Thymus (tissue), 11 donors: Measurements from ENCODE around the gene TCERG1L. TPM values are rescaled to one million over a fixed set of nuclear protein-coding genes. Genes with fewer than 3 reads are reported as not detected.

Experiments used
- DNase-seq, 9 donors: peaks; one replicate each; pipeline ENCODE4 v3.0.0-alpha.2; 2013; ENCODE audit warnings: low spot score in 9 of 9, low read depth in 6 of 9, missing footprints in 1 of 9
- H3K27ac ChIP-seq, 2 donors: one replicate each; pipeline ENCODE4 v1.5.1; 2013; ENCODE audit warnings: control low read depth in 1 of 2, low read depth in 1 of 2, low read length in 1 of 2, mild to moderate bottlenecking in 1 of 2, moderate library complexity in 1 of 2
- H3K27me3 ChIP-seq, 2 donors: one replicate each; pipeline ENCODE4 v1.5.1; 2013; ENCODE audit warnings: low read length in 1 of 2; ENCODE audit not compliant: control insufficient read depth in 2 of 2, insufficient read depth in 1 of 2
- H3K36me3 ChIP-seq, 2 donors: one replicate each; pipeline ENCODE4 v1.5.1; 2013; ENCODE audit warnings: low read length in 1 of 2, mild to moderate bottlenecking in 1 of 2, moderate library complexity in 1 of 2; ENCODE audit not compliant: control insufficient read depth in 2 of 2, insufficient read depth in 2 of 2
- H3K4me1 ChIP-seq, 2 donors: one replicate each; pipeline ENCODE4 v1.5.1; 2013; ENCODE audit warnings: low read length in 2 of 2; ENCODE audit not compliant: control insufficient read depth in 2 of 2, insufficient read depth in 2 of 2
- H3K4me3 ChIP-seq, 2 donors: one replicate each; pipeline ENCODE4 v1.5.1; 2013; ENCODE audit warnings: low read length in 2 of 2, control low read depth in 1 of 2, mild to moderate bottlenecking in 1 of 2
- H3K9me3 ChIP-seq, 2 donors: one replicate each; pipeline ENCODE4 v1.5.1; 2013; ENCODE audit warnings: low read length in 1 of 2, mild to moderate bottlenecking in 1 of 2; ENCODE audit not compliant: control insufficient read depth in 2 of 2, insufficient read depth in 1 of 2
- WGBS: extraction: QIAGEN DNeasy Blood & Tissue Kit; methylation state at CpG from one replicate; pipeline ENCODE4 v1.1.7; 2013; 5-methylcytosine and 5-hydroxymethylcytosine counted together
- polyA plus RNA-seq: library from polyadenylated mRNA; stranded (reverse); fragments of 200-250 nt; gene quantifications from one replicate; pipeline ENCODE4 v1.2.3, GENCODE V29; 2013
- total RNA-seq: library from RNA; stranded (reverse); fragments of 120-200 nt; gene quantifications from one replicate; pipeline ENCODE4 v1.2.4, GENCODE V29; 2013
- donor health status: healthy.

Gene TCERG1L
- total and polyA plus RNA-seq, 2 donors, result 0.52 to 1.5 TPM

DNA sequence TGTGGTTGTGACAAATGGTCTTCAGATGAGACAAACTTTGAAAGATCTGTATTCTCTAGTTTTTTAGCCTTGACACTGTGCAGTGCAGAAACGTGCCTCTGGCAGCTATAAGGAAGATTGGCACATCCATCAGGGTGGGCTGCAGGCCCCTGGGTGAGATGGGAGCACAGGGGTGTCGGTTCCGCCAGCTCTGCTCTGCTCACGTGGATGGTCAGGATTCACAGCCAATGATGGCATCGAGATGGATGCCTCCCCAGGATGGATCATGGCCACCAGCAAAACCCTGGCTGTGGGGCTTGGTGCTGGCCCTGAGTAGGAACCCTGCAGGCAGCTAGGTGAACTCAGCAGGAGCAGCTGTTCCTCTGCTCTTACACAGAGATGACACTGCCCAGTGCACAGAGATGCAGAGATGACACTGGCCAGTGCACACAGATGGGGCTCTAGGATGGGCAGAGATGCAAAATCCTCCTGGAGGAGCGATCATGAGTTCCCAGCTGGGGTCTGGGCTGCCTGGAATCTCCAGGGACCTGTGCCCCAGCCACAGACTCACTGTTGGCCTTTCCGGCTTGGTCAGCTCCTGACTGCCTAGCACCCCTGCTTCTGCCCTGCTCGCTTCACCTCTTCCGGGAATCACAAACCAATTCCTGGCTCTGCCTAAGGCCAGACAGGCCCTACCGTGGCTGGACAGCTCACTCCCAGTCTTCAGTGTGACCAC lies 185.9 kb downstream of the TCERG1L start:
- Histone ChIP-seq H3K4me3 (no peak overlapping the region), H3K9me3 (peaks cover 2 to 5% of the 10 kb centered on the region in 2 donors), H3K27me3 (no peaks in the 10 kb centered on the region), H3K36me3 (no peaks in the 10 kb centered on the region), H3K27ac (no peak overlapping the region), H3K4me1 (peaks cover 0 to 15% of the 10 kb centered on the region in 2 donors)
- 91% methylated on average over 10 of the region's 10 CpGs for WGBS
- DNase-seq, result no peak

DNA sequence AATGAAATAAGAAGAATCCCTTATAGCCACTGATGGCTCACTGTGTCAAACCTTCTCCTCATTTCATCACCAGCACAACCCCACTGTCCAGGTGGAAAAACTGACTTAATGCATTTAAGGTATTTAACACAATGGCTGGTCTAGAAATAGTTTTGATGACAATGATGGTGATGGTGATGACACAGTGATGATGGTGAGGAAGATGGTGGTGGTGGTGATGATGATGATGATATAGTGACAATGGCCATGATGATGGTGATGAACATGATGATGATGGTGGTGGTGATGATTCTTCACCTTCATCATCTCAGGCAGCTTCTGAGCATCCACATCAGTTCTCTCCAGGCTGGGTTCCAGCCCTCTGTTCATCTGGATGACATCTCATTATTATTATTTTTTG lies 186.6 kb downstream of the TCERG1L start:
- H3K27ac ChIP-seq, result no peak overlapping the region
- no peaks in the 10 kb centered on the region for H3K36me3 ChIP-seq
- H3K27me3 ChIP-seq, result no peaks in the 10 kb centered on the region
- no peak overlapping the region for H3K4me3 ChIP-seq
- peaks cover 0 to 15% of the 10 kb centered on the region in 2 donors for H3K4me1 ChIP-seq
- DNase-seq, result no peak
- H3K9me3 ChIP-seq, result peaks cover 2 to 5% of the 10 kb centered on the region in 2 donors

DNA sequence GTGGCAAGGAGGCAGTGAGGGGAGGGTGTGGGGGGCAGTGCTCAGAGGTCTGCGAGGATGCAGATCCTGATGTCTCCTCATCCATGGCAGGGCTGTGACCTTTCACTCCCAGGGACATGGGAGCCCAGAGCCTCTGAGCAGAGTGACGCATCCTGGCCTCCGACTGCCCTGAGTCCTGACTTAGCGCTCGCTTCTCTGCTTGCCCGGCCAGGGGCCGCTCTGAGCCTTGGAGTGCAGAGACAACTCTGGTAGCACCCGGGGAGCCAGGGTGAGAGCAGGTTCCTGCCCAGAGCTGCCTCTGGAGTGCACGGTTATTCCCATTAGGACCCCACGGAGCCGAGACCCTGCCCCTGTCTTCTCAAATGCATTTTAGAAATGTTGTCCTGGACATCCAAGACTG lies 188.0 kb downstream of the TCERG1L start:
- 95% methylated on average over 11 of the region's 11 CpGs for WGBS
- no peak for DNase-seq
- Histone ChIP-seq H3K27ac (no peak overlapping the region), H3K9me3 (peaks cover 2 to 5% of the 10 kb centered on the region in 2 donors), H3K4me3 (no peak overlapping the region), H3K36me3 (no peaks in the 10 kb centered on the region), H3K4me1 (peaks cover 0 to 15% of the 10 kb centered on the region in 2 donors), H3K27me3 (no peaks in the 10 kb centered on the region)

DNA sequence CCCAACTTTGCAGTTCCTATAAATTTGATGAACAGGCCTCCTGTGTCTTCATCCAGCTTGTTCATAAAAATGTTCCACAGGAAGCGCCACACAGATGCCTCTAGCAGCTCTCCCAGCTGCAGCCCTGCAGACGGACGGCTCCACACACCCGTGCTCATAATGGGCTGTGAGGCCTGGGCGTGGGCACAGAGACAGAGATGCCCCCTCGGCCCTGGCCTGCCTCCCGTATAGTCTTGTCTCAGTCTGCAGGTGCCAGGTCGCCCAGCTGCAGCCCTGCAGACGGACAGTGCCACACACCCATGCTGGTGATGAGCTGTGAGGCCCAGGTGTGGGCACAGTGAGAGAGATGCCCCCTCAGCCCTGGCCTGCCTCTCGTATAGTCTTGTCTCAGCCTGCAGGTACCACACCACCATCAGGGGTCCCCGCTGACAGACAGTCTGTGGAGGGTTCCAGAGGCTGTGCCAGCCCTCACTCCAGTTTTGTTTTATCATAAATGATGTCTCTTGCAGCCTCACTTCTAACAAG lies 189.9 kb downstream of the TCERG1L start:
- Histone ChIP-seq H3K27ac (no peak overlapping the region), H3K9me3 (peaks cover 2 to 5% of the 10 kb centered on the region in 2 donors), H3K36me3 (no peaks in the 10 kb centered on the region), H3K4me1 (peaks cover 0 to 8% of the 10 kb centered on the region in 2 donors), H3K27me3 (no peaks in the 10 kb centered on the region), H3K4me3 (no peak overlapping the region)
- no peak for DNase-seq
- WGBS, result 91% methylated on average over 11 of the region's 11 CpGs

DNA sequence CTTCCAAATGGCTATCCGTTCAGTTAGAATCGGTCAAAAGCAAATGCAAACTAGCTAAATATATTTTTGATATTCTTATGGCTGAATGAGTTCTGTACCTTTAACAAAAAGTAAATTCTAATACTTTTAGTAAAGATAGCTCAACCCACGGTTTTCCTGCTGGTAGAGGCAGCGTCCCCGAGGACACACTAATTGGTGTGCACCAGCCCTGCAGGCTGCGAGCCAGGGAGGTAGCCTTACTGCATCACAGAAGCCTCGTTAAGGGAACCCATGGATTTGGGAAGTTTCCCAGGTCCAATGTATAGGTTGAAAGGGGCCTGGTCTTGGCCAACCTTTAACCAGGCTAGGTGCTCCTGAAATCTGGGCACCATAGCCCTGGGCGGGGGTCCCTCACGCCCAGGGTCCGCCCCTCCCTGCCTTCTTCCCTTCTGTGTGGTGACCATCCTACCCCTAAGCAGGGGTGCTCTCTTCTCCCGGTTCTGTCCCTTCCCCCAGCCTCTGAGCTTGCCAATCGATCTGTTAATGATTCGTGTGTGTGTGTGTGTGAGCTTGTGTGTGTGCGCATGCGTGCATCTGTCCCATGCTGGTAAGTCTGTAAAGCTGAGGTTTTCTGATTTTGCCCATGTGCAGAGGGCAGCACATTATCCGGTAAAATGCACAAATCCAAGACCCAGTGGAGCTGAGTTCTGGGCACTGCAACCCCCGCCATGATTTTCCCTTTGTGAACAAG lies 191.7 kb downstream of the TCERG1L start:
- no peaks in the 10 kb centered on the region for H3K4me1 ChIP-seq
- 92% methylated on average over 17 of the region's 17 CpGs for WGBS
- H3K4me3 ChIP-seq, result no peak overlapping the region
- H3K36me3 ChIP-seq, result no peaks in the 10 kb centered on the region
- H3K27ac ChIP-seq, result no peak overlapping the region
- H3K9me3 ChIP-seq, result peaks cover 2 to 5% of the 10 kb centered on the region in 2 donors
- H3K27me3 ChIP-seq, result no peaks in the 10 kb centered on the region
- DNase-seq, result no peak

DNA sequence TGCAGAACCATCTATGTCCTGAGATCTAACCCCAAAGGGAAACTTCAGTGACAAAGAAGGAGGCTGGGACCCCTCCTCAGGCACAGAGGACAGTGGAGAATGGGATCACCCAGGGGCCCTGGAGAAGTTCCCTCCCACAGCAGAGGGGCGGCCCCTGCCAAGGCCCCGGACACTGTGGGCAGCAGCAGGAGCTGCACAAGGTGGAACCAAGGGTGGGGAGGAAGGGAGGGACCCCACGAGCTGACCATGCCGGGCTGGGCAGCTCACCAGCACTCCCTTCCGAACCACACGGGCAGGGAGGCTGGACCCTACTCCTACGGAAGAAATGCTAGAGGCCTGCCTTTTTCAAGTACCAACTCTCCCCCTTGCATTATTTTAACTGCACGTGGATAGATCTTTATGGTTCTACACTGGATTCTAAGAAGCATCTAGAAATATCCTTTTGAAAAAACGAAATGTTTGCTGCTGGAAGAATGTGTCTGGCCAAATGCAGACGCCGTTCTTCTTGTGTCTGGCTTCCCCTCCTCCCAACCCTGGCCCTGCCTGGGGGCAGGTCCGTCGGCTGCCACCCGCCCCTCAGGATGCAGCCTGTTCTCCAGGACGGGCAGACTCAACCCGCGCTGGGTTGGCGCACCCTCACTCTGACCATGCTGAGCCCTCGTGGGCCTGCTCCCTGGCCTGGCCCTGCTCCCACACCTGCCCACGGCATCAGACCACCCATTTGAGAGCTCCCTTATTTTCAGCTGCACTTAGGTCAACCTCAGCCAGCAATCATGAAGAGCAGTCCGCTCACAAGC lies 193.9 kb downstream of the TCERG1L start:
- Histone ChIP-seq H3K4me3 (no peak overlapping the region), H3K36me3 (no peaks in the 10 kb centered on the region), H3K9me3 (peaks cover 0 to 2% of the 10 kb centered on the region in 2 donors), H3K27me3 (no peaks in the 10 kb centered on the region), H3K27ac (no peak overlapping the region), H3K4me1 (no peaks in the 10 kb centered on the region)
- 93% methylated on average over 21 of the region's 21 CpGs for WGBS
- DNase-seq, result no peak

DNA sequence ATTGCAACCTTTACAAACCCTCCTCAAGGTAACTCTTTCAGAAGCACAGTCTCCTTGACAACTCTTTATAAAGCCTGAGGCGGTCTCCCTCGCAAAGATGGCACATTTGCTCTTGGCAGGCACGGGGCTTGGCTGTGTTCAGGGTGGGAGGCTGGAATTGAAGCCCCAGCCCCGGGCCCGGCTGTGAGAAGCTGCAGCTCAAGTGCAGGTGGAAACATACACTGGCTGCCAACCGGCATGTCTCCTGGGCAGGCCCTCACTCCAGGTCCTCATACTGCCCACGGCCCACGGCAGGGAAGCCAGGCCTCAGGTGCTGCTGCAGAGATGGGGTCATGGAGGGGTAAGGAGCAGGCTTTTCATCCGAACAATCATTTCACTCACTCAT lies 194.5 kb downstream of the TCERG1L start:
- H3K4me1 ChIP-seq, result no peaks in the 10 kb centered on the region
- H3K36me3 ChIP-seq, result no peaks in the 10 kb centered on the region
- H3K4me3 ChIP-seq, result no peak overlapping the region
- DNase-seq, result no peak
- 95% methylated on average over 9 of the region's 9 CpGs for WGBS
- no peaks in the 10 kb centered on the region for H3K27me3 ChIP-seq
- no peak overlapping the region for H3K27ac ChIP-seq
- peaks cover 0 to 2% of the 10 kb centered on the region in 2 donors for H3K9me3 ChIP-seq

DNA sequence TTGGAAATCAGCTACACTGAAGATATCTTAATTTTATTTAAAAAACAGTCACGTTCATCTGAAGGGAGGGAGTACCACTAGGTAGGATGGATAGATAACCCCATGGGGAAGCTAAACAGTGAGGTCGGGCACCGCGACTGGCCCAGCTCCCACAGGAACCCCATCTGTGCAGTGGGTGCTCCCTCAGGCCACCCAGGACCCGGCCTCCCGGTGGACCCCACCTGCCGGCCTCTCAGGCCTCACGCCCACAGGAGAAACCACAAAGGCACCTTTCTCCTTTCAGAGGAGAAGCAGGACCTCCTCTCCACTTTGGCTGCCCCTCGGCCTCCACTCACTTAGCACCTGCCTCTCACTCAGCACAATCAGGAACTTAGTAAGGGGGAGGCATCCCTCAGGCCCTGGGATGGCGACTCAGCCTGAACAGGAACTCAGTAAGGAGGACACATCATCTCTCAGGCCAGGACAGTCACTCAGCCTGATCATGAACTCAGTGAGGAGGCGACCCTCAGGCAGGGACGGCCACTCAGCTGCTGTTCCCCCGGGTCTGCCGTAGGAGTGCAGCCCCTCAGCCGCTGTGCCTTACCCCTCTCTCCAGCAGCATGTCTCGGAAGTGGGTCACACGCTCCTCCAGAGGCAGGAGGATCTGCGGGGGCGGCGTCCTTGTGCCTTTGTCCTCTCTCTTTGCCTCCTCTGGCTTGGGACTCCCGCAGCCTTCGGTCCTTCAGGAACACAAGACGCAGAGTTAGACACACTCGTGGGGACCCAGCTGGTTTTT lies 195.1 kb downstream of the TCERG1L start:
- no peak overlapping the region for H3K27ac ChIP-seq
- no peak for DNase-seq
- no peaks in the 10 kb centered on the region for H3K27me3 ChIP-seq
- H3K4me3 ChIP-seq, result no peak overlapping the region
- H3K4me1 ChIP-seq, result no peaks in the 10 kb centered on the region
- 93% methylated on average over 24 of the region's 24 CpGs for WGBS
- no peaks in the 10 kb centered on the region for H3K9me3 ChIP-seq
- no peaks in the 10 kb centered on the region for H3K36me3 ChIP-seq
